Fibroblast of peridontal ligament (primary cell): Measurements from ENCODE around the gene SYNGR3.
A peak's percentile ranks its signal among the peaks of the same experiment; 100 is the strongest.

Source experiments
- DNase-seq: peaks from one replicate; pipeline ENCODE4 v3.0.0-alpha.2; 2010; ENCODE audit errors: extremely low read depth

Gene SYNGR3

DNA sequence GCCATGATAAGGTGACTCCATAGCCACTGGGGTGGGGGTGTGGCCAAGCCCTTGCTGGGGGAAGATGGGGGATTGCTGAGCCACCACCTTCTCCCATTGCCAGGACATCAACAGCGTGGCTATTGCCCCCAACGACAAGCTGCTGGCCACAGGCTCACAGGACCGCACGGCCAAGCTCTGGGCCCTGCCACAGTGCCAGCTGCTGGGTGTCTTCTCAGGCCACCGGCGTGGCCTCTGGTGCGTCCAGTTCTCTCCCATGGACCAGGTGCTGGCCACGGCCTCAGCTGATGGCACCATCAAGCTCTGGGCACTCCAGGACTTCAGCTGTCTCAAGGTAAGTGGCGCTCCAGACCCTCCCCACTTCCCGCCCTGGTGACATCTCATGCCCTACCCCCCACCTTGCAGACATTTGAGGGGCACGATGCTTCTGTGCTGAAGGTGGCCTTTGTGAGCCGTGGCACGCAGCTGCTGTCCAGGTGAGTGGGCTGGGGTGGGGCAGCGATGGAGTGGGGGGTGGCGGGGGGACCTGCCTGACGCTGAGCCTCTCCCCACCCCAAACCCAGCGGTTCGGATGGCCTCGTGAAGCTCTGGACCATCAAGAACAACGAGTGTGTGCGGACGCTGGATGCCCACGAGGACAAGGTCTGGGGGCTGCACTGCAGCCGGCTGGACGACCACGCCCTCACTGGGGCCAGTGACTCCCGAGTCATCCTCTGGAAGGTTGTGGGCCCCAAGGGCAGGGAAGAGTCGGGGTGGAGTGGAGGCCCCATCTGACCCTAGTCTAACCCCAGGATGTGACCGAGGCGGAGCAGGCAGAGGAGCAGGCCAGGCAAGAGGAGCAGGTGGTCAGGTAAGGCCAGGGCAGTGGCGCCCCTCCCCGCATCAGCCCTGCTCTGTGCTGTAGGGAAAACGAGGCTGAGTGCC lies 12.6 kb upstream of the SYNGR3 start:
- DNase-seq = no peak

DNA sequence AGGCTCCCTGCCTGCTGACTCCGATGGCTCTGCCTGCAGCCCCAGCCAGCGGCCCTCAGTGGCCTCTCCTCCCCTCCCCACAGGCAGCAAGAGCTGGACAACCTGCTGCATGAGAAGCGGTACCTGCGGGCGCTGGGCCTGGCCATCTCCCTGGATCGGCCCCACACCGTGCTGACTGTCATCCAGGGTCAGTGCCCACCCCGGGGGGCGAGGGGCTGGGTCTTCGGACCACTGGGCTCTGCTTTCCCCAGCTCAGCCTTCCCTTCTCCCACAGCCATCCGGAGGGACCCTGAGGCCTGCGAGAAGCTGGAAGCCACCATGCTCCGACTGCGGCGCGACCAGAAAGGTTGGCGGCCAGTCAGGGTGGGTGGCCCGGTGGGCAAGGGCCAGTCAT lies 11.9 kb upstream of the SYNGR3 start:
- no peak for DNase-seq

- DNase-seq = no peak
These were observed 11.2 kb upstream of the SYNGR3 start for GRCh38 chr16:1978476-1979120.

- no peak for DNase-seq
These were observed 10.3 kb upstream of the SYNGR3 start for GRCh38 chr16:1979271-1980029.

- no peak for DNase-seq
These were observed 9.6 kb upstream of the SYNGR3 start for GRCh38 chr16:1980030-1980769.

- no peak for DNase-seq
These were observed 9.0 kb upstream of the SYNGR3 start for GRCh38 chr16:1980770-1981087.

DNA sequence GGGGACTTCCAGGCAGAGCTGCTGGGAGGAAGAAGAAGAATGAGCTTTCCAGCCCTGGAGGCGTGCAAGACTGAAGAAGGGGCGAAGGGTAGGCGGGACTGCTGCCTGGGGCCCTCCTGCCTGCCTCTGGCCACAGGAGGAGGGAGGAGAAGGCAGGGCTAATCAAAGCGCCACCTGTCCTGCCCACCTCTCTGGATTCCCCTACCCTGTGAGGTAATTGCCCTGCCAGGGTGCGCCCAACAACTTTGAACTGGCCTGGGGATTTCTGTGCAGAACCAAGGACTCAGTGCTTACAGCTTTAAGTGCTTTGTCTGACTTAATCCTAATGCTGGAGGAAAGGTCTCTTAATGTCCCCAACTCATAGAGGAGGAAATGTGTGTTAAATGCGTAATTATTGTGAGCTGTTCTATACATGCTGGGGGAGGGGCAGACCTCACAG lies 8.4 kb upstream of the SYNGR3 start, which contains the start of gene NOXO1:
Gene NOXO1 (minus strand): TSS at position 72 of the 439 bp plus-strand sequence. CDS start 290 bp downstream, outside the sequence.
- no peak for DNase-seq

- DNase-seq = no peak
These were observed 7.7 kb upstream of the SYNGR3 start for GRCh38 chr16:1982013-1982433.

DNA sequence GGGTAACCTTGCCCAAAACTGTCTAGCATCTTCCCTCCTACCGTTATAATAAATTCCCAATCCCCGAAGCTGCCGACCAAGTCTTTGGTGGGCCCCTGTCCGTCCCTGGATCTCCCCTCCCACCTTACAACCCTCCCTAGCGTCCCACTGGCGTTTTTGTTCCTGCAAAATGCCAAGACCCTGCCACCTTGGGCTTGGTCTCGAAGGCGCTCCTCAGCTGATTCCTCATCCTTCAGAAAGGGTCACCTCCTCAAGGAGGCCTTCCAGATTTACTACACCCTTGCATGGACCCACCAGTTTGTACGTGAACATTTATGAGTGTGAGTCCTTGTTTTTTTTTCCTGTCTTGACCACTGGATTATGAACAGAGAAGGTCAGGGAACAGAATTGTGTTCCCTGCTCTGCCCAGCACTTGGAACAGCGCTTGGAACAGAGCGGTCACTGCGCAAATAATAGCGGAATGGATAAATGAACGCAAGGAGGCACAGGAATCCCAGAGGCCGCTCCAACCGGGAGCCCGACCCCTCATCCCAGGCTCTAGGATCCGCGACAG lies 6.7 kb upstream of the SYNGR3 start:
- DNase-seq = no peak

GRCh38 chr16:1983544-1984346 lies 6.0 kb upstream of the SYNGR3 start, which contains the start of gene GFER:
TSS of gene GFER (plus strand) at chr16:1984193. CDS start at chr16:1984219, 26 bp downstream.
- DNase-seq = peak; percentile 88

GRCh38 chr16:1984347-1985225 lies 5.2 kb upstream of the SYNGR3 start:
- DNase-seq = peak; percentile 14

- no peak for DNase-seq
These were observed 4.2 kb upstream of the SYNGR3 start for GRCh38 chr16:1985466-1986150.

DNA sequence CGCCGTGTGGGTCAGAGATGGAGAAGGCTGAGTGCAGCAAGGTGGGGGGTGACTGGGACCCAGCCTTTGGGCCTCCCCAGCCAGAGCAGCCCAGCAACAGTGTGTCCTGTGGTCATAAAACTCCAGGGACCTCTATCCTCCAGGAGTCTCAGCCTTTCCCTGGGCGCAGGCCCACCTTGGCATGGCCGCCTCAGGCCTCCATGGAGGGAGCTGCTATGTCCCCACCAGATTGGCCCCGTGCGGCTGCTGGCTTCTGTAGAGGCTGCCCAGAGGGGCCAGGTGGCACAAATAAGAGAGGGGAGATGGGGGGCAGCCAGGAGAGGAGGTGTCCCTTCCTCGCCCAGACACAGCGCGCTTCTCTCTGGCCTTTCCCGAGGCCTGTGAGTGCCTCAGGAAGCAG lies 2.6 kb upstream of the SYNGR3 start:
- no peak for DNase-seq

GRCh38 chr16:1990101-1990350 lies 256 bp downstream of the SYNGR3 start:
- DNase-seq = no peak

DNA sequence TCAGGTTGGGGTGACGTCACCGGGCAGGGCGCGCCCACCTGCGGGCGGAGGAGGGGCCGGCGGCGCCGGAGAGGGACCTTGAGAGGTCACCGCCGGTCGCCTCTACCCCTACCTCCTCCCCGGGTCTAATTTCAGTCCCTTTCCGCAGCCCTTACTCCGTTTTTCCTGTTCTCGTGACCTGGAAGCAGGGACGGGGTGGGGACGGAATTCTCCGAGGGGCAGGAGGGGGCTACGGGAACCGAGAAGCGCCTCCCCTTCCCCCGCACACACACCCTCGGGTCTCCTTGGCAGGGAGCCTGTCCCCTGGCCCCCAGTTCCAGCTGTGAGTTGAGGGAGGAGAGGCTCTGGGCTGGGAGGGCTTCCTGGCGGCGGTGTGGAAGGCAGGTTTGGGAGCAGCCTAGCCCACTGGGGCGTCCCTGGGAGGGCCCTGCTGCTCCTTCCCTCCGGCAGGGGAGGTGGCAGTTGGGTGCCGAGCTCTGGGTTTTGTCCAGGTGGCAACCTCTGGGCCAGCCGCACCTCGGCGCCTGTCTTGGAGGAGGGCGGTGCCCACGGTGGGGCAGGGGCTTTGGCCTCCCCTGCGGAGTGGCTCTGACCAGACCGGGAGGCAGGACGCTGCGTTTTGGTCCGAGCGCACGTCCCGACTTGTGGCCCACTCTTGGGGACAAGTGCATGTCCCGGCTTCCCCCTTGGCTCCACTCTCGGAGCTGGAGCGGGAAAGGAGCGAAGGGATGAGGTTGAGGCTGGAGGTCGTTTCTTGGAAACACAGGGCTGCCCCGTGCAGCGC lies 773 bp downstream of the SYNGR3 start:
- DNase-seq = no peak

- no peak for DNase-seq
These were observed 1.4 kb downstream of the SYNGR3 start for GRCh38 chr16:1991135-1991551.

DNA sequence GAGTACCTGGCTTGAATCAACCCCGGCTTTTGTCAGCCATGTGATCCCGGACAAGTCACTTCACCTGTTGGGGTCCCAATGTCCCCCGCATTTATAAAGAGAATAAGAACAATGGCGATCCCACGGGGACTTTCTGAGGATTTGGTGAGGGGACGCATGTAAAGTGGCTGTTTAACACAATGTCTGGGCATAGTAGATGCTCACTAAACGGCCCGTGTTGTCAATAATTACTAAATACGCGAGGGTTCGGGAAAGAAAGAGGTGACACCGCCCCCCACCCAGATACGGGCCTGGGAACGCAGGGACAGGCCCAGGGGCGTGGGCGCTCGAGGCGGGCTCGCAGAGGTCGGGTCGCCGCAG lies 1.8 kb downstream of the SYNGR3 start:
- DNase-seq = no peak

- DNase-seq = peak; percentile 75
These were observed 2.4 kb downstream of the SYNGR3 start for GRCh38 chr16:1991948-1992703.
